Measurements from ENCODE around the gene HINT3. TPM values are rescaled to one million over a fixed set of nuclear protein-coding genes. Genes with fewer than 3 reads are reported as not detected.
"Not testable (repeated sequence)": the region's sequence is repeated elsewhere in the genome, so short reads cannot be mapped to it uniquely, and the experiment has no call there.

The HINT3 gene
- total RNA-seq, 1 donor from 2014 or later = 8.5 TPM

DNA sequence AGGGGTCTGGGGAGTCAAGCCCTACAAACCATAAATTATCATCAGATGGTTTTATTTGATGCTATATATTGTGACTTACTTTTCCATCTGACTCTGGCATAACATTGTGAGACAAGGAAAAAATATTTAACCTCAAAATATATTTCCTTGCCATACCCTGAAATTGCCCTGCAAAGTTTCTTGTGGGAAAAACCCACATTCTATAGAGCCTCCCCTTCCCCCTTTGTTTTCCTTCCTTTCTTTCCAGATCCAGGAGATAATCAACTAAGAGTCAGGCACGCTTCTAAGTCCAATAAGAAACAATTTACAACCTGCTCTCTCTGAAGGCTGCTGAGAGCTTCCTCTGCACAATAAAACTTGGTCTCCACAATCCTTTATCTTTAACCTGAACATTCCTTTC, 17.5 kb upstream of the HINT3 start:
- intact Hi-C loops (cut with micrococcal nuclease) = no loop called here

DNA sequence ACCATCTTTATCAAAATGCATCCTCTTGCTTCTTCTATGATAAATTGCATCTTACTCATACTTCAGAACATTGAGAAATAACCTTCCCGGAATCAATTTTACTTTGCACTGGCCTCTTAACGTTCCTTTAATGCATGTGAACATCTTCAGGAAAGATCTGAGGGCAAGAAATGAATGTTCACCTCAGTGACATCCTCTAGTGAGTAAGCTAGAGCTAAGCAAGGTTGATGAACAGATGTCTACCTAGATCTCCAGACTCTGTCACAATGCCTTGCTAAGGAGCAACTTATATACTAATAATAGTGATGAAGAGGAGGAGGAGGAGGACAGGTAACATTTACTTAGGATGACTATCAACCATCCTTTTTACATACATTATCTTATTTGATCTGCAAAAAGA, 16.8 kb upstream of the HINT3 start:
- intact Hi-C loops (cut with micrococcal nuclease) = no loop called here

DNA sequence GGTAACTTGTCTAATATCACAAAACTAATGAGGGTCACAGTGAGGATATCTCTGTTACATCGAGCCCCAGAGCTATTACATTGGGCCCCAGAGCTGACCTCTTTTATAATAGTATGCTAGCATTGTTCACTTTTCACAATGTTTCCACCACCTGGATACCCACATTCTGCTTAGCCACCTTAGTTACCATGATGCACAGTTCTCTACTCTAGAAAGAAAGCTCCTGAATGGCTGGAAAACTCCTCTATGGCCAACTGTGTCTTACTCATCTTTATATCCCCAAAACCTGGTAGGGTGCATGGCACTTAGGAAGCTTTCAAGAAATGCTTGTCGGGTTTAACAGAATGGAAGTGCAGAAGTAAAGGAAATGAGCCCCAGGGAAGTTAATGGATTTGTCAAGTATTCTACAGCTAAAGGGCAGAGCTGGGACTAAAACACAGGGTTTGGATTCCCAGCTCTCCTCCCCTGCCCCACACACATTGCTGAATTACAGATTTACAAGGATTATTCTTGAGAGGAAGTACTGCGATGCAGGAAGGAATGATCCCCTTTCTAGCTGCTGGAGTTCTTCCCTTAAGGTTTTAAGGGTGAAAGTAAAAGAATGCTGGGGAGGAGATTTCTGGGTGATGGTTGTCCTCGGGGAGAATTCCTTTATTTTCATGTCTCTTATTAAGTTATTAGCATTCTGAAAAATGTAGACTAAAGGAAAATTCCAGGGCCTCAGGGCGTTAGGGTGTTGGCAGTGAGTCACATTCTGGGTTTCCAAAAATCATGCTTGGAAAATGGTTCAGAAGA, 16.1 kb upstream of the HINT3 start:
- intact Hi-C loops (cut with micrococcal nuclease) = no loop called here

DNA sequence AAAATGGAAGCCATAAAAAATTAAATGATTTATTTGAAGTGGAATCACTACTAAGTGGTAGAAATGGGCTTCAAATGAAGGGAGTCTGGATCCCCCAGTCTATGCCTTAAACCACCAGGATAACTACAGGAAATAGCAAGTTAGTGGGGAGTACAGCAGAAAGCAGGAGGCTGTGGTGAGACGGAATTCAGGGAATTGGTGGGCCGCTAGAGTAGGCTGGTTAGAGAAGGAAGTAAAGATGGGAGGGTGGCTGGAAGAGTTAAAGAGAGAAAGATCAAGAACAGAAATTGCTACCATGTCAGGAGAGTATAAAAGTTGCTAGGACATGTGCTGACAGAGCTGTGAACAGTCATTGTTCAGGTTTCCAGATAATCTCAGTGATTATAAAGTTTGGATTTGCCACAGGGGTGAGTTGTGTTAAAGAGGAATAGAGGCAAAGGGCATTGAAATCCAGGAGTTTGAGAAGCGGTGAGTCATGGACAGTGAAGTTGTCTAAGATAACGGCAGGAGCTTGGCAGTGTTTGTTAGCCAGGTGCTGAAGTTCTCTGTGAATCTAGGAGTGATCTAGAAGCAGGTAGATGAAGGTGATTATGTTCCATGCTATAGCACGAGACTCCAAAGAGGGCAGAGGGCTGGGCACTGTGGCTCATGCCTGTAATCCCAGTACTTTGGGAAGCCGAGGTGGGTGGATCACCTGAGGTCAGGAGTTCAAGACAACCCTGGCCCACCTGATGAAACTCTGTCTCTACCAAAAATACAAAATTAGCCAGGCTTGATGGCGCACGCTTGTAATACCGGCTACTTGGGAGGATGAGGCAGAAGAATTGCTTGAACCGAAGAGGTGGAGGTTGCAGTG, 13.7 kb upstream of the HINT3 start:
- intact Hi-C loops (cut with micrococcal nuclease) = no loop called here

DNA sequence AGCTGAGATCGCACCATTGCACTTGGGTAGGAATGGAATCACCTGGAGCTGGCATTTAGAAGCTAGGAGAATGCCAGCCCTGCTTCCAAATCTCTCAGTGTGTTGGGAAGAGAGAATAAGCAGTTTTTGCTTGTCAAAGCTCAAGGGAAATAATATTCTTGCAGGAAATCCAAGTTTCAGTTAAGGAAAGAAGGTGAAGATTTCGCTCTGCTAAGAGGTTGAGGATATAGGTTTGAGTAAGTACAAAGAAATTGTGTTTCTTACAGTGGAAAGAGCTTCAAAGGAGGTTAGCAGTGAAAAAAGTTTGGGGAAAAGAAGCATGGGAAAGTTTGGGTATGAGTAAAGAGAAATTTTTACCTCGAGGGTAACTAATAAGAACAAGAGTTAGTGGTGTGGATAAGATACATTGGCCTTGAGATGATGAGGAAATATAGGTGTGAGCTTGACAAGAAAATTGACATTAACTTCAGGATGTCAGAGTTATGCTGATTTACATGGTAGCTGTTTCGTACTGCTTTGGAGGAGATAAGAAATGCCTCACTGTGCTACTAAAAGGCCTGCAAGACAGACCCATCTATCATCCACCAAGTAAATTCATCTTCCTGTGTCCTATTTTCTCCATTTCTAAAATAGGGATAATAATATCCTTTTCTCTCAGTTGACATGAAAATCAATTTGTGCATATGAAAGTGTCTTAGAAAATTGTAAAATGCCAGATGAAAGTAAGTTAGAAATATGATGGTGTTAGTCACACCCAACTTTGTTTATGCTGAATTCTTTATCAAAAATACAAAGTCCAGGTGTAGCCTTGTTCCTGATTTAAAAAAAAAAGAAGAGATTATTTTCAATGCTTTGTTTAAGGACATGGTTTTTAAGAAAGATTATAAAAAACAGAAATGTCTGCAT, 12.8 kb upstream of the HINT3 start:
- intact Hi-C loops (cut with micrococcal nuclease) = no loop called here

DNA sequence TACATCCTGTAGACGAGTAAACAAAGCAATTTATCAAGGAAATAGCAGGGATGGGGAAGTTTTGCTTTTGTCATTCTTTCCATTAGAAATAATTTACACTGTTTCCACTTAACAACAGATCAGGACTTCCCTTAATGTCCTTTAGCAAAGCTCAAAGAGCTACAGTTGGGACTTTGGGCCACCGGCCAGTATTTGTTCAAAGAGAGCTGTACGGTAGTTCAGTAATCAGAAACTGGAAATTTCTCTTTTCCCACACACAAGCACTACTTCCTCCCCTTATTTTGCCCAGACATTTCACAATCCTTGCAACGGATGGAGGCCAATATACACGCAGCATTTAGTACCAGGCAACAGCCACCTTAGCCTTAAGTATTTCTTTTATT, 12.1 kb upstream of the HINT3 start:
- intact Hi-C loops (cut with micrococcal nuclease) = no loop called here

DNA sequence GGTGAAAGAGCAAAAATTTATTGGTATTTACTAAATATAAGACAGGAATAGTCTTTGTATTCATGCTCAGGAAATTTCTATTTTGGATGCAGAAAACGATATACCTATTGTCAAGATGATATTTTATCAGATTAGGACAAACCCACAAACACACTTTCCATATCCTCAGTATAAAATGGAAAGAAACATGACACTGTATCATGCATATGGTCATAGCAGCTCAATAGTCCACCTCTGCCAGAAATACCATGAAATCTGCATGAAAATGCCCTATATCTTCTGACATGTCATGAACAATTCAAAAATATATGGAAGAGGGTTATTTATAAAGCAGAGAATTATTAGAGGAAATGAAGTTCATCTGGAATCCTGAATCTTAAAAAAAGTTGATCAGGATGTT, 11.7 kb upstream of the HINT3 start:
- intact Hi-C loops (cut with micrococcal nuclease) = no loop called here

DNA sequence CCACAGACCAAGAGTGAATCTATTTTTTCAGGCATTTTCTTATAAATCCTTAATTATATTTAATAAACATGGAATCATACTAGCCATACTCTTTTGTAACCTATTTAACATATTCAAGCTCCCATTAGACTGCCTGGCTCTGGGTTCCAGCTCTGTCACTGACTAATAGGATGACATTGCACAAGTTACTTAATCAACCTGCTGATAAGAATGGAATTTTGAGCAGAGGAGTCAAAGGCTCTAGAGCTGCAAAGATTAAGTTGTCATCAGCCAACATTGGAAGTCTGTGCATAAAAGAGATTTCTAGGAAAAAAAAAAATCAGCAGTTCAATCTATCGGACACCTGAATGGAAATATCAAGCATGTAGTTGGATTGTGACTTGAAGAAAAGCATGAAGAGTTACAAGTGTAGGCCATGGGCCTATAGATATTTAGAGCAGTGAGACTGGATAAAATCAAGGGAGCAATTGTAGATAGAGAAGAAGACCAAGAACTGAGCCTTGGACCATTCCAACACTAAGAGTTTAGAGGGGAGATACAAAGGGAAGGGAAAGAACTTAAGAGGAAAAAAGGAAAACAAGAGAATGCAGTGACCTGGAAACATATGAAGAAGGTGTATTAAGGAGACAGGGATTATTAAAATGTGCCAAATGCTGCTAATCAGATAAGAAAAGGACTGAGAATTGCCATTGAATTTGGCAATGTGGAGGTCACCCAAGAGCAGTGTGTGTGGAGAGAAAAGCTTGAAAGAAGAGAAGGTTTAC, 11.0 kb upstream of the HINT3 start:
- intact Hi-C loops (cut with micrococcal nuclease) = no loop called here

DNA sequence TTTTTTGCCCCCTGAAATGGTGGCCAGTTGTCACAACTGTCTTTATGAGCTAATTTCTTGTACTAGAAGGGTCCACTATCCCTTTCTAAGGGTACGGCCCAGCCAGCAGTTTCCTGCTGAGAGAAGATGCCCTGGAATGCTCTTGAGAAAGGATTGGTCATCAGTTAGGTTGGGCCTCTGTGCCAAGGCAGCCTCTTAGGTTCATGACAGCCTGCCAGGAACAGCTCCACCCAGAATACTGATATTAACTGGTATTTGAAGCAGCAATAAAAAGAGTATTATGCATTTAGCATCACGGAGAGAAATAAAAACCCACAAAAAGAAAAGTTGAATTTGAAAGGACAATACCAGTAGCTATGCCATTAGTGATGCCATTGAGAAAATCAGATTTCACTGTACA, 9.0 kb upstream of the HINT3 start:
- intact Hi-C loops (cut with micrococcal nuclease) = no loop called here

DNA sequence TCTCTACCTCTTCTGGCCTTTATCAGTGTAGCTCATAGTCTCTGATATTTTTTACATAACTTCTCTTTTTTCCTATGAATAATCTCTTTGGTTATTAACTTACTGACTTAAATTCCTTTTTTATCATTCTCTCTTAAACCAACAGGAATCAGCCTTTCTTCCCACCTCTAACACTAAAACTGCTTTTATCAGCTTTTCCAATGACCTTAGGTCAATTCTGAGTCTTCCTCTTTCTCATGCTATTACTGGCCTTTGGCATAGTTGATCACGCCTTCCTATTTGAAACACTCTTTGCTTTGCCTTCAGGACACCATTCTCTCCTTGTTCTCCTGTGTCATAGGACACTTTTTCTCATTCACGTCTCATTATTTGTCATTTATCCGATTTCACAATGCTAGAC, 8.1 kb upstream of the HINT3 start:
- intact Hi-C loops (cut with micrococcal nuclease) = no loop called here

DNA sequence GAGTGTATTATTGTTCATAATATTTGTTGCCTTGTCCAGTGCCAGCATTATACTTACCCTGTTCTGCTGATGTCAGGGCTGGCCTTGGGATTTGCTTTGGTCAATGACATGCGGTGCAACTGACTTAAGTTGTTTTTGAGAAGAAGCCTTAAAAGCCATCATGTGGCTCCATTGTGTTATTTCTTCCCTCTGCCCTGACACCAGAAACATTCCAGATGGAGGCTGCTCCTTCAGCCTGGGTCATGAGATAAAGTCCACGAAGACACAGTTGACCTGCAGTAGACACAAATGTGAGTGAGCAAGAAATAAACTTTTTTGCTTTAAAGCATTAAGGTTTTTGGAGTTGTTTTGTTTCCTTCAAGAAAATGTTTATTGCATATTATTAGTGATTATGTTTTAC, 7.5 kb upstream of the HINT3 start:
- intact Hi-C loops (cut with micrococcal nuclease) = no loop called here

DNA sequence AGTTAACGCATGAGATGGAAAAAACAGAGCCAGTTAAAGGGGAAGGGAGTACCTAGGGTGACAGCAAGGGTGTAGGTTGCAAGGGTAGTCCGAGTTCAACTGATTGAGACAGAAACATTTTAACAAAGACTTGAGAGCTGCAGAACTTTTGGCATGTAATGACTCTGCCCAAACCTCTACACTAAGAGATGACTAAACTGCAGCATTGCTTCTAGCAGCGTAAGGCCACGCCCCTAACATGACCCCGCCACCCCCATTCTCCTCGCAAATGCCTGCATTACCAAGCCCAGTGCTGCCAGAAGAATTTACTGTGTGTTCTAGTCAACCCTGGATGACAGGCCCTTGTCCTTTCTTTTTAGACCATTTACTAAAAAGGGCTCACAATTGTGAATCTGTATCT, 6.3 kb upstream of the HINT3 start:
- intact Hi-C loops (cut with micrococcal nuclease) = no loop called here

DNA sequence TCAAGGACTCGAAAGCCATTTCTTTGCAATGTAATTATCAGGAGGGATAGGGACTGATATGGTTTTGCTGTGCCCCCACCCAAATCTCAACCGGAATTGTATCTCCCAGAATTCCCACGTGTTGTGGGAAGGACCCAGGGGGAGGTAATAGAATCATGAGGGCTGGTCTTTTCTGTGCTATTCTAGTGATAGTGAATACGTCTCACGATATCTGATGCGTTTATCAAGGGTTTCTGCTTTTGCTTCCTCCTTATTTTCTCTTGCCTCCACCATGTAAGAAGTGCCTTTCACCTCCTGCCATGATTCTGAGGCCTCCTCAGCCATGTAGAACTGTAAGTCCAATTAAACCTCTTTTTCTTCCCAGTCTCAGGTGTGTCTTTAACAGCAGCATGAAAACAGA, 5.9 kb upstream of the HINT3 start:
- intact Hi-C loops (cut with micrococcal nuclease) = not testable (repeated sequence)

DNA sequence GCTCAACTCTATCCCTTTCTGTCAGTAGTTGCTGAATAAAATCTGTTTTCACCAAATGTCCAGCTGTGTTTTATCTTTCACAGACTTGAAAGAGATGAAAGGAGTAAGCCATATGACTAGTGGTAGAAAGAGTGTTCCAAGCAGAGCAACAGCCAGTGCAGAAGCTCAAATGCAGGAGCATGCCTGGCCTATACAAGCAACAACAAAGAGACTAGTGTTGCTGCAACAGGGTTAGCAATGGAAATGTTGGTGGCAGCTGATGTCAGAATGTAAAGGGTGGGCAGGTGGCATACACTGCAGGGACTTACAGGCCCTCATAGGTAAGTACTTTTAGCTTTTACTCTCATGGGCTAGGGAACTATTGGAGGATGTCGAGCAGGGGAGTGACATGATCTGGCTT, 5.2 kb upstream of the HINT3 start:
- intact Hi-C loops (cut with micrococcal nuclease) = no loop called here

DNA sequence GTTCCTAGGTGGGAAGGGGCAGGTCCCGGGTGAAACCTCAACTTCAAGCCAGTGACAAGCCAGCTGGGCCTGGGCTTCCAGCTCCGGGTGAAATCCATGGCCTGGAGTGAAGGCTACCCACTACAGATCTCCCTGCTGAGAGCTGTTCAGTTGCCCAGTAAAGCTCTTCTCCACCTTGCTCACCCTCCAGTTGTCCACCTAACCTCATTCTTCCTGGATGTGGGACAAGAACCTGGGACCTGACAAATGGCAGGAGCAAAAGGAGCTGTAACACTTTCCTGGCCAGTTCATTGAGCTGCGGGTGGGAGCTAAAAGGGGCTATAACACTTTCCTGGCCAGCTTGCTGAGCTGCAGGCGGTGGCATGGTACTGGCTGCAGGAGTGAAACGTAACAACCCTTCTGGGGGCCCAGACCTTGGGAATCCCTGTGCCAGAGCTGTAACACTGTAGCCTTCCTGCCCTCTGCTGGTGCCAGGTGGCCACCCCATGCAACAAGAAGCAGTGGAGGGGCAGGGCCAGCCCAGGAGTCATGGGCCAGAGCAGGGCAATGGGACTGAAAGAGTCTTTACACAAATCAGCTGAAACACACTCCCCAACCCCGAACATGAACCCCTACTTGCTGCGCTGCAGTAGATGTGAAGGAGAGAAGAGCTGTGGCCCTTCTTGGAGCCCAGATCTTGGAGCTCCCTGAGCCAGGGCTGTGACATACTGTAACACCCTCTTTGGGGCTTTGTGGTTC, 3.6 kb upstream of the HINT3 start:
- intact Hi-C loops (cut with micrococcal nuclease) = no loop called here

DNA sequence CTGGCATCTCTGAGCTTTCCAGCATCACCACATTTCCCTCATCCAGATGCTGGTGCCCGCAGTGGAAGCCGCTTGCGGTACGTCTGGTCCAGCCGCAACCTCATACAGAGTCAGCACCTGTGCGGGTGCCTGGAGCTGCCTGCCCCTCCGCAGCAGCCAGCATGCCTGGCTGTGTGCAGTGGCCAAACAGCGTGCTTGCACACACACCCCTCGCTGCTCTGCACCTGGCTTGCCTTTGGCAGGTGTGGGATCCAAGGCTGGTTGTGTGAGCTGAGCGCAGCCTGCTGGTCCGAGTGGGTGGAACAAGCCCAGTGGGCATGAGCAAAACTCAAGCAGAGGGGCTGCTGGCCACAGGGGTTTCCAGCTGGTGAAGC, 3.1 kb upstream of the HINT3 start:
- intact Hi-C loops (cut with micrococcal nuclease) = no loop called here

DNA sequence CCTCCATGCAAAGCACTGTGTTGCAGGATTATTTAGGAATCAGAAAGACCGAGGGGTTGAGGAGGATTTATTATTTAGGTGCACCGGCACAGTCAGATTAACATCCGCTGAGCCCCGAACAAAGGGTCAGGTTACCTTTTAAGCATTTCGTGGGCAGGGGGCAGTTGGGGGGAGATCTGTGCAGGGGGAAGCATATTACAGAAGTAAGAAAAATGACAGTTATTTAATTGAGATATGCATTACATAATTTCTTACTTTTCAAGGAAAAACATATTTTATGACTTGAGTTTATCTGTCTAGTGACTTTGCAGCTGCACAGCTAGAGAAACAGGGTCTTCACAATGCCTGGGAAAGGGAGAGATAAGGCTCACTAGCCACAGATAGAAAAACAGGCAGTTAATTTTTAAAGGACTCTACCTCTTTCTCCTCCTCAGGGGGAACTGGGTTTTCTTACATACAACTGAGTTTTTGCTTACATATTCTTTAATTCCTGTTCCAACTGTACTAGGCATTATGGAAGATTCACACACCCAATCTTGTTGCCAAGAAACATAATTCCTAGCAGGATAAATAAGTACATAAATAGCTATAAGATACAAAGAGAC, 1.7 kb upstream of the HINT3 start:
- intact Hi-C loops (cut with micrococcal nuclease) = loop anchor here (5.0 kb wide), 1 partner anchor 653 kb away; the partner anchor contains the start of gene HDDC2

DNA sequence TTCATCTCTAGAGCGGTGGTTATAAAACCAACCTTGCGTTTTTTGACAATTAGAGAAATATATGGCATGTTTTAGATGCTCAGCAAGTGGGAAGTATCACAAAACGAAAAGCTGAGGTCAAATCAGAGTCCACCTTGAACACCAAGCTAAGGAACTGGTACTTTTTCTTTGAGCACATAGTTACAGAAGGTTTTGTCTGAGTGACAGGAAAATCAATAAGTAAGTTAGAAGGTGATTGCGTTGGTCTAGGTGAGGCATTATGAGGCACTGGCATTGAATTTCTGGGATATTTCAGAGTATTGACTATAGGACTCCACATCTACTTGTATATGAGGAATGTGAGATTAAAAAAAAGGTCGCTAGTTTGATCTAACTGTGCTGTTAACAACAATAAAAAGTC, 597 bp upstream of the HINT3 start:
- intact Hi-C loops (cut with micrococcal nuclease) = loop anchor here (1.0 to 5.0 kb wide), 8 partner anchors 37 to 654 kb away; partner anchors contain the start of genes CENPW, HDDC2 and NCOA7

DNA sequence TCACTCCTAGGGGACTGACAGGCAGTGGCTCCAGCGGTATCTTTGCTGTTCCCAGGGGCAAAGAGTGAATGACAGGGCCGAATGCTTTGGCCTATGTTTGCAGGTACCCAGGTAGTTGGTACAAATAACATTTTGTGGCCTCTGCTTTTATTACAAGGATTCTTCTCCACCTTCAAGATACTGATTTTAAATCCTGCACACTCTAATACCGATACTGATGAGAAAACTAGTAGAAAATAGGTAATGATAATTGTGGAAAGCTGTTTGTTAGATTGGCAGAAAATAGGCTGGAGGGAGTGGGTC, 772 bp downstream of the HINT3 start:
- intact Hi-C loops (cut with micrococcal nuclease) = loop anchor here (1.0 to 5.0 kb wide), 3 partner anchors 29 to 655 kb away; partner anchors contain the start of genes HDDC2 and TRMT11

DNA sequence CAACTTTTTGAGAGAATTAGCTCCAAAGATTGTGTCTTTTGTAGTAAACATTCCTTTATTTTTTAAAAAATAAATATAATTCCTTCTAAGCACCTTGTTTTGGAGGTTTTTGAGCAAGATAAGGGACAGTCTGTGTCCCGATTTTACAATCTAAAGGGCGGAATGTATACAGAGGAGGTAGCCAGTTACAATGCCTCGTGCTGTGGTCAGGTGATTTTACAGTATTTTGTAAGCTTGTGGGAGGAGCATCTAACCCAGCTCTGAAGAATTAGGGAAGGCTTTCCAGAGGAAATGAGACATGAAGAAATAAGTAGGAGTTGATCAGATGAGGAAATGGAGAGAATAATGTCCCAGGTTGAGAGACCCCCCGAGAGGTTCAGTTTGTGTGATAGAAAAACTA, 1.3 kb downstream of the HINT3 start:
- intact Hi-C loops (cut with micrococcal nuclease) = loop anchor here (1.0 to 5.0 kb wide), 3 partner anchors 28 to 656 kb away; partner anchors contain the start of genes HDDC2 and TRMT11

Data from T-helper 2 cell treated with Interferon-gamma antibody and Interleukin-4, amounts not matched to agents 100 ng/mL and 5 ng/mL, for 36 hours (primary cell).